Measurements from ENCODE around the gene EYS. TPM values are rescaled to one million over a fixed set of nuclear protein-coding genes. Genes with fewer than 3 reads are reported as not detected.

Gene EYS
- total and polyA plus RNA-seq, 2 of the 13 experiments (the other 11 are each of a cell fraction or from before 2014, with no cell fraction given): 0.04 to 0.07 TPM

- TF ChIP-seq, protein P1, sequence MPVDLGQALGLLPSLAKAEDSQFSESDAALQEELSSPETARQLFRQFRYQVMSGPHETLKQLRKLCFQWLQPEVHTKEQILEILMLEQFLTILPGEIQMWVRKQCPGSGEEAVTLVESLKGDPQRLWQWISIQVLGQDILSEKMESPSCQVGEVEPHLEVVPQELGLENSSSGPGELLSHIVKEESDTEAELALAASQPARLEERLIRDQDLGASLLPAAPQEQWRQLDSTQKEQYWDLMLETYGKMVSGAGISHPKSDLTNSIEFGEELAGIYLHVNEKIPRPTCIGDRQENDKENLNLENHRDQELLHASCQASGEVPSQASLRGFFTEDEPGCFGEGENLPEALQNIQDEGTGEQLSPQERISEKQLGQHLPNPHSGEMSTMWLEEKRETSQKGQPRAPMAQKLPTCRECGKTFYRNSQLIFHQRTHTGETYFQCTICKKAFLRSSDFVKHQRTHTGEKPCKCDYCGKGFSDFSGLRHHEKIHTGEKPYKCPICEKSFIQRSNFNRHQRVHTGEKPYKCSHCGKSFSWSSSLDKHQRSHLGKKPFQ (CRISPR knock-in tag; IDR thresholded peaks at IDR 0.05; ENCODE audit: insufficient replicate concordance): no peak
- TF ChIP-seq TBX2 (CRISPR knock-in tag; IDR thresholded peaks at IDR 0.05; ENCODE audit: borderline replicate concordance): no peak
- TF ChIP-seq ZBTB44 (CRISPR knock-in tag; IDR thresholded peaks at IDR 0.05): no peak
- TF ChIP-seq, protein P2, sequence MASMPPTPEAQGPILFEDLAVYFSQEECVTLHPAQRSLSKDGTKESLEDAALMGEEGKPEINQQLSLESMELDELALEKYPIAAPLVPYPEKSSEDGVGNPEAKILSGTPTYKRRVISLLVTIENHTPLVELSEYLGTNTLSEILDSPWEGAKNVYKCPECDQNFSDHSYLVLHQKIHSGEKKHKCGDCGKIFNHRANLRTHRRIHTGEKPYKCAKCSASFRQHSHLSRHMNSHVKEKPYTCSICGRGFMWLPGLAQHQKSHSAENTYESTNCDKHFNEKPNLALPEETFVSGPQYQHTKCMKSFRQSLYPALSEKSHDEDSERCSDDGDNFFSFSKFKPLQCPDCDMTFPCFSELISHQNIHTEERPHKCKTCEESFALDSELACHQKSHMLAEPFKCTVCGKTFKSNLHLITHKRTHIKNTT (CRISPR knock-in tag; IDR thresholded peaks at IDR 0.05): no peak
- TF ChIP-seq ZNF333 (CRISPR knock-in tag; IDR thresholded peaks at IDR 0.05; ENCODE audit: borderline replicate concordance): no peak
Observed at GRCh38 chr6:64160486-64160885, 1546.5 kb downstream of the EYS start (continued).

DNA sequence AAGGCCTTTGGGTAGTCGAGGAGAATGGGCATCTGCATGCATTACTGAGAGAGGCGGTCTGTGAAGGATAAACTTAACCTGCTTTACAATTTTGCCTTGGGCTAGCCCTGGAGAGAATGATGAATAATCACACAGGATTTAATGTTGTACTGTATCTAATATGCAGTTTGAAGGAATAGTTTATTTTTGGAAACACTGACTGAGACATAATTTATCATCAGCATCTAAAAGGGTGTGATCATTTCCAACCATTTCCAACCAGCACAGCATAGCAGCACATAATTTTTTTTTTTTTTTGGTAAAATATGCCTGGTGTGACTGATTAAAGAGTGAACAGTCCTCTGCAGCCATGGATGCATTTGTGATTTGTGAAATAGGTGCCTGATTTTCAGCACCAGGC, 1552.0 kb downstream of the EYS start:
- intact Hi-C loops (cut with micrococcal nuclease; ENCODE audit: unreplicated experiment): no loop called here
- no peak for TF ChIP-seq MEIS2 (CRISPR knock-in tag; IDR thresholded peaks at IDR 0.05)
- TF ChIP-seq, protein P3, sequence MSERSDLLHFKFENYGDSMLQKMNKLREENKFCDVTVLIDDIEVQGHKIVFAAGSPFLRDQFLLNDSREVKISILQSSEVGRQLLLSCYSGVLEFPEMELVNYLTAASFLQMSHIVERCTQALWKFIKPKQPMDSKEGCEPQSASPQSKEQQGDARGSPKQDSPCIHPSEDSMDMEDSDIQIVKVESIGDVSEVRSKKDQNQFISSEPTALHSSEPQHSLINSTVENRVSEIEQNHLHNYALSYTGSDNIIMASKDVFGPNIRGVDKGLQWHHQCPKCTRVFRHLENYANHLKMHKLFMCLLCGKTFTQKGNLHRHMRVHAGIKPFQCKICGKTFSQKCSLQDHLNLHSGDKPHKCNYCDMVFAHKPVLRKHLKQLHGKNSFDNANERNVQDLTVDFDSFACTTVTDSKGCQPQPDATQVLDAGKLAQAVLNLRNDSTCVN (CRISPR knock-in tag; IDR thresholded peaks at IDR 0.05; ENCODE audit: borderline replicate concordance): no peak
- TF ChIP-seq, protein P4, sequence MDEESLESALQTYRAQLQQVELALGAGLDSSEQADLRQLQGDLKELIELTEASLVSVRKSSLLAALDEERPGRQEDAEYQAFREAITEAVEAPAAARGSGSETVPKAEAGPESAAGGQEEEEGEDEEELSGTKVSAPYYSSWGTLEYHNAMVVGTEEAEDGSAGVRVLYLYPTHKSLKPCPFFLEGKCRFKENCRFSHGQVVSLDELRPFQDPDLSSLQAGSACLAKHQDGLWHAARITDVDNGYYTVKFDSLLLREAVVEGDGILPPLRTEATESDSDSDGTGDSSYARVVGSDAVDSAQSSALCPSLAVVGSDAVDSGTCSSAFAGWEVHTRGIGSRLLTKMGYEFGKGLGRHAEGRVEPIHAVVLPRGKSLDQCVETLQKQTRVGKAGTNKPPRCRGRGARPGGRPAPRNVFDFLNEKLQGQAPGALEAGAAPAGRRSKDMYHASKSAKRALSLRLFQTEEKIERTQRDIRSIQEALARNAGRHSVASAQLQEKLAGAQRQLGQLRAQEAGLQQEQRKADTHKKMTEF (CRISPR knock-in tag; IDR thresholded peaks at IDR 0.05): no peak
- no peak for TF ChIP-seq HOXA9 (CRISPR knock-in tag; IDR thresholded peaks at IDR 0.05; ENCODE audit: borderline replicate concordance)
- no peak for TF ChIP-seq SKIL (CRISPR knock-in tag; IDR thresholded peaks at IDR 0.05; ENCODE audit: borderline replicate concordance)
- no peak for TF ChIP-seq ASH2L (IDR thresholded peaks at IDR 0.05; ENCODE audit: insufficient read length, low read depth, low read length)
- TF ChIP-seq ESRRA (CRISPR knock-in tag; IDR thresholded peaks at IDR 0.05; ENCODE audit: low read depth): no peak
- no peak for TF ChIP-seq SP1 (IDR thresholded peaks at IDR 0.05)
- no peak for TF ChIP-seq SP1 (CRISPR knock-in tag; IDR thresholded peaks at IDR 0.05)

More for the DNA sequence above, 1552.0 kb downstream of the EYS start:
- ATAC-seq (no peak; the same call in 2 of the 3 replicates), DNase-seq (ENCODE audit: low spot score) (no peak), FAIRE-seq (no peak)
- no peak overlapping the region for H3K4me2 ChIP-seq (ENCODE audit: low read depth, low read length)
- no peak overlapping the region for H3K4me3 ChIP-seq (replicated peaks in 1 of 3; ENCODE audit: insufficient read depth in 1 of 3, low read depth in 2 of 3, low read length in 3 of 3)
- in situ Hi-C loops (cut with HindIII; ENCODE audit: extremely low pct_ligation_motif_present, low pct_unique_long_range_greater_than_20kb): no loop called here
- 4% methylated on average over 2 of the region's 2 CpGs for WGBS (ENCODE audit: low lambda C conversion rate)
- H3K79me2 ChIP-seq (ENCODE audit: insufficient read depth, low read length): no peaks in the 10 kb centered on the region
- no peaks in the 10 kb centered on the region for H4K20me1 ChIP-seq (ENCODE audit: insufficient read depth, low read length)
- H2AFZ ChIP-seq (ENCODE audit: low read length): no peak overlapping the region
- H3K4me1 ChIP-seq (ENCODE audit: insufficient read depth, low read length): no peaks in the 10 kb centered on the region
- BruUV-seq (replicated peaks): no TSS peak
- H3K9ac ChIP-seq (ENCODE audit: insufficient read depth, low read depth, low read length): no peak overlapping the region
- no peaks in the 10 kb centered on the region for H3K27me3 ChIP-seq (ENCODE audit: control insufficient read depth in 1 of 2, insufficient read depth in 2 of 2, low read length in 2 of 2)
- no peak overlapping the region for H3K27ac ChIP-seq (ENCODE audit: extremely low read length, insufficient read depth, low read length)
- no peaks in the 10 kb centered on the region for H3K9me3 ChIP-seq (ENCODE audit: low read length)
- ChIA-PET POLR2A (no interaction called here), CTCF (ENCODE audit: low intra/inter-chr PET ratio, low total read pairs) (no interaction called here)
- H3K36me3 ChIP-seq (replicated peaks in 1 of 2; ENCODE audit: control insufficient read depth in 1 of 2, insufficient read depth in 2 of 2, low read length in 2 of 2): no peaks in the 10 kb centered on the region

Data from HepG2 (cell line).